IMR-90 (cell line): Measurements from ENCODE around the gene PLCB4.

Source experiments
- POLR2A ChIP-seq: IDR thresholded peaks from 2 replicates; pipeline ENCODE4 v1.6.1; 2012; ENCODE audit warnings: mild to moderate bottlenecking, low read depth, low read length
- SMC3 ChIP-seq: fragments of 150-350 bp; IDR thresholded peaks from 2 replicates; pipeline ENCODE4 v1.6.1; 2016; ENCODE audit warnings: low read depth, mild to moderate bottlenecking, antibody characterized with exemption, low read length, moderate library complexity
- TF ChIP-seq, protein P1 (sequence below): conservative IDR thresholded peaks from 2 replicates; pipeline ENCODE4 v1.5.1; 2012; ENCODE audit warnings: mild to moderate bottlenecking, low read depth, low read length, improper control_type of control experiment

DNA sequence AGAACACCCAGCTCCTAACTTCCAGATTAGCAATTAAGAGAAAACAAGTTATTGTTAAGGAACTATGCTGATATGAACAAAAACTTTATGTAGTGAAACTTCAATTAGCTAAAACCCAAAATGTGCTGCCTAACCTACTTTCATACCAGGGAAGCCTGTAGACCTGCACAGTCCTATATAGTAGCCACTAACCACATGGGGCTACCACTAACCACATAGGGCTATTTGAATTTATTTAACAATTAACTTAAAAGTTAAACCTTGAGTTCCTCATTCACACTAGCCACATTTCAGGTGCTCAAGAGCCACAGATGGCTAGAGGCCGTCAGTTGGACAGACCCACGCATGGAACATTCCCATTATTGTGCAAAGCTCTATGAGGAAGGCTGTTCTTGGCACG lies 373.1 kb downstream of the PLCB4 start:
- TF ChIP-seq SMC3: no peak
- TF ChIP-seq, protein P1, sequence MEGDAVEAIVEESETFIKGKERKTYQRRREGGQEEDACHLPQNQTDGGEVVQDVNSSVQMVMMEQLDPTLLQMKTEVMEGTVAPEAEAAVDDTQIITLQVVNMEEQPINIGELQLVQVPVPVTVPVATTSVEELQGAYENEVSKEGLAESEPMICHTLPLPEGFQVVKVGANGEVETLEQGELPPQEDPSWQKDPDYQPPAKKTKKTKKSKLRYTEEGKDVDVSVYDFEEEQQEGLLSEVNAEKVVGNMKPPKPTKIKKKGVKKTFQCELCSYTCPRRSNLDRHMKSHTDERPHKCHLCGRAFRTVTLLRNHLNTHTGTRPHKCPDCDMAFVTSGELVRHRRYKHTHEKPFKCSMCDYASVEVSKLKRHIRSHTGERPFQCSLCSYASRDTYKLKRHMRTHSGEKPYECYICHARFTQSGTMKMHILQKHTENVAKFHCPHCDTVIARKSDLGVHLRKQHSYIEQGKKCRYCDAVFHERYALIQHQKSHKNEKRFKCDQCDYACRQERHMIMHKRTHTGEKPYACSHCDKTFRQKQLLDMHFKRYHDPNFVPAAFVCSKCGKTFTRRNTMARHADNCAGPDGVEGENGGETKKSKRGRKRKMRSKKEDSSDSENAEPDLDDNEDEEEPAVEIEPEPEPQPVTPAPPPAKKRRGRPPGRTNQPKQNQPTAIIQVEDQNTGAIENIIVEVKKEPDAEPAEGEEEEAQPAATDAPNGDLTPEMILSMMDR: no peak
- TF ChIP-seq POLR2A: no peak
